WERI-Rb-1 (cell line): Measurements from ENCODE around the gene FBLN7.

ENCODE experiments used
- DNase-seq: peaks from one replicate; pipeline ENCODE4 v3.0.0-alpha.2; 2020
- H3K27ac ChIP-seq: fragments of 250-450 bp; sonication (Bioruptor Pico); 2 replicates; pipeline ENCODE4 v1.5.1; 2020; ENCODE audit warnings: mild to moderate bottlenecking, moderate library complexity
- H3K27me3 ChIP-seq: fragments of 250-450 bp; sonication (Bioruptor Pico); 2 replicates; pipeline ENCODE4 v1.5.1; 2021; ENCODE audit warnings: mild to moderate bottlenecking, low read depth, moderate library complexity; ENCODE audit not compliant: insufficient read depth, severe bottlenecking
- H3K36me3 ChIP-seq: fragments of 250-450 bp; sonication (Bioruptor Pico); 2 replicates; pipeline ENCODE4 v1.5.1; 2020; ENCODE audit warnings: mild to moderate bottlenecking, moderate library complexity
- H3K4me3 ChIP-seq: 2 replicates; pipeline ENCODE4 v1.5.1; 2011; ENCODE audit warnings: low read depth, mild to moderate bottlenecking, control low read depth, low read length
- H3K9me3 ChIP-seq: fragments of 250-450 bp; sonication (Bioruptor Pico); 2 replicates; pipeline ENCODE4 v1.5.1; 2021; ENCODE audit warnings: mild to moderate bottlenecking, moderate library complexity; ENCODE audit not compliant: severe bottlenecking
- CTCF ChIP-seq: IDR thresholded peaks from 2 replicates; pipeline ENCODE4 v1.5.1; 2011; ENCODE audit warnings: low read depth, mild to moderate bottlenecking, control low read depth, inconsistent platforms, low read length

FBLN7 gene

GRCh38 chr2:112157472-112157871 is 19.3 kb downstream of the FBLN7 start:
- no peaks in the 10 kb centered on the region for H3K9me3 ChIP-seq
- peaks cover 8% of the 10 kb centered on the region; the same call in 1 of the 2 replicates for H3K36me3 ChIP-seq
- no peak for DNase-seq
- no peak overlapping the region for H3K4me3 ChIP-seq
- no peak overlapping the region for H3K27ac ChIP-seq
- TF ChIP-seq CTCF = no peak
- no peaks in the 10 kb centered on the region for H3K27me3 ChIP-seq

GRCh38 chr2:112159454-112159921 is 21.3 kb downstream of the FBLN7 start:
- Histone ChIP-seq H3K4me3 (no peak overlapping the region), H3K9me3 (no peaks in the 10 kb centered on the region), H3K27me3 (no peaks in the 10 kb centered on the region), H3K36me3 (peaks cover under 1% of the 10 kb centered on the region; the same call in 1 of the 2 replicates), H3K27ac (no peak overlapping the region)
- TF ChIP-seq CTCF = no peak
- no peak for DNase-seq

GRCh38 chr2:112160283-112161250 is 22.4 kb downstream of the FBLN7 start:
- TF ChIP-seq CTCF = no peak
- H3K4me3 ChIP-seq = no peak overlapping the region
- no peak overlapping the region for H3K27ac ChIP-seq
- no peaks in the 10 kb centered on the region for H3K9me3 ChIP-seq
- DNase-seq = no peak
- no peaks in the 10 kb centered on the region for H3K27me3 ChIP-seq
- H3K36me3 ChIP-seq = no peaks in the 10 kb centered on the region

- Histone ChIP-seq H3K36me3 (no peaks in the 10 kb centered on the region), H3K4me3 (no peak overlapping the region), H3K27ac (no peak overlapping the region), H3K9me3 (no peaks in the 10 kb centered on the region), H3K27me3 (no peaks in the 10 kb centered on the region)
- no peak for TF ChIP-seq CTCF
- DNase-seq = no peak
These were observed 23.4 kb downstream of the FBLN7 start for GRCh38 chr2:112161431-112162145.

- H3K9me3 ChIP-seq = no peaks in the 10 kb centered on the region
- no peaks in the 10 kb centered on the region for H3K36me3 ChIP-seq
- no peak overlapping the region for H3K4me3 ChIP-seq
- DNase-seq = no peak
- TF ChIP-seq CTCF = no peak
- H3K27ac ChIP-seq = no peak overlapping the region
- H3K27me3 ChIP-seq = no peaks in the 10 kb centered on the region
These were observed 24.2 kb downstream of the FBLN7 start for GRCh38 chr2:112162341-112162740.
